ENCODE results near the gene UBA3. TPM values are rescaled to one million over a fixed set of nuclear protein-coding genes. Genes with fewer than 3 reads are reported as not detected.

The UBA3 gene
- total RNA-seq, 1 experiment from 2014 or later = 63.8 TPM

DNA sequence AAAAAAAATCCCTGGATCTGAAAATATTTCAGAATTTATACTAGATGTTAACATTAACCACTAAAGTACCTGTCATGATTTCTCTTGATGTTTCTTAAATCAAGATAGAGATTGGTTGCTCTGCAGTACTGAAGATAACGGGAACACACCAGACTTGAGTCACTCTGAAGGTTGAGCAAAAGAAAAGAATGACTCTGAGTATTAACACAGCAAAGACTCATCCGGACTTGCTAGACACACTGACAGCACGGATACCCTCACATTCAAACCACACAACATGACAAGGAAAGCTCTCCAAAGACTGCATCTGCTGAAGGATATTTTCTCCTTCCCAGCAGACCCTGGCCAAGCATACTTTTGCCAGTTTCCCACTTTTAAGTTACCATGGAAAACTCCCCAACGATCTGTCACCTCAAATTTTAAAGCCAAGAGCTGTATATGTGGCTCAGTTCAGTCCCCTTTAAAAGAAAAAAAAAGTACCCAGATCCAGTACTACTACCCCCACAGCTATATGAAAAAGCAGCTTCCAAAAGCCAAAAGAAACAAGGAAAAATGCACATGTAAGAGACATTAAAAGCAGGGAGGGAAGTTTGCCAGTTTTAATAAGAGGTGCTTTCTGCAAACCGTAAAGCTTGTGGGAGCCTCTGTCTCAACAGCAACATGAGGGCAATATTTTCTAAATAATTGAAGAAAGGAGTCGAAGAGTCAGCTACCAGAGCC lies 74.9 kb downstream of the UBA3 start:
- in situ Hi-C loops (cut with HindIII; ENCODE audit: low pct_unique_long_range_greater_than_20kb, low sequenced_read_pairs) = no loop called here
- no peak for DNase-seq (ENCODE audit: low read depth, low spot score)

Small RNA genes within 50 kb of the gene (small RNA-seq; reads per million reads assigned to genes)
- 0 to 0.05 reads per million in 2 experiments for gene MIR3136

Other genes starting within 250 kb of the UBA3 start
- gene TAFA4, start 147.8 kb downstream of the UBA3 start, total RNA-seq (2014; rRNA removed; shearing (Covaris generic)) = not detected in 2 replicates
- 44.5 and 45.0 TPM in 2 replicates for gene EOGT, start 66.7 kb downstream of the UBA3 start, total RNA-seq (2014; rRNA removed; shearing (Covaris generic))
- gene TMF1, start 28.0 kb downstream of the UBA3 start, total RNA-seq (2014; rRNA removed; shearing (Covaris generic)) = 14.8 and 35.6 TPM in 2 replicates
- gene ARL6IP5, start 4.6 kb upstream of the UBA3 start, total RNA-seq (2014; rRNA removed; shearing (Covaris generic)) = 55.7 and 61.3 TPM in 2 replicates
- 0.16 and 0.19 TPM in 2 replicates for gene LMOD3, start 42.2 kb upstream of the UBA3 start, total RNA-seq (2014; rRNA removed; shearing (Covaris generic))

Measured in SK-MEL-5 (cell line).